IMR-90 (cell line): ENCODE results near the gene KRT222.

Experiments used
- BHLHE40 ChIP-seq: fragments of 150-350 bp; IDR thresholded peaks from 2 replicates; pipeline ENCODE4 v1.6.1; 2016; ENCODE audit warnings: mild to moderate bottlenecking, low read depth, low read length
- MXI1 ChIP-seq: IDR thresholded peaks from 2 replicates; pipeline ENCODE4 v1.6.1; 2012; ENCODE audit warnings: low read depth, mild to moderate bottlenecking, low read length, moderate library complexity, borderline replicate concordance
- POLR2A ChIP-seq: IDR thresholded peaks from 2 replicates; pipeline ENCODE4 v1.6.1; 2012; ENCODE audit warnings: mild to moderate bottlenecking, low read depth, low read length
- RAD21 ChIP-seq: IDR thresholded peaks from 2 replicates; pipeline ENCODE4 v1.6.1; 2012; ENCODE audit warnings: low read length, improper control_type of control experiment
- RCOR1 ChIP-seq: IDR thresholded peaks from 2 replicates; pipeline ENCODE4 v1.6.1; 2012; ENCODE audit warnings: mild to moderate bottlenecking, low read length, improper control_type of control experiment; ENCODE audit not compliant: insufficient replicate concordance
- RFX5 ChIP-seq: IDR thresholded peaks from 2 replicates; pipeline ENCODE4 v1.8.0; 2012; ENCODE audit warnings: low read depth, mild to moderate bottlenecking, low read length, moderate library complexity
- SMC3 ChIP-seq: fragments of 150-350 bp; IDR thresholded peaks from 2 replicates; pipeline ENCODE4 v1.6.1; 2016; ENCODE audit warnings: low read depth, mild to moderate bottlenecking, antibody characterized with exemption, low read length, moderate library complexity
- TF ChIP-seq, protein P1 (sequence below): conservative IDR thresholded peaks from 2 replicates; pipeline ENCODE4 v1.5.1; 2012; ENCODE audit warnings: mild to moderate bottlenecking, low read depth, low read length, improper control_type of control experiment
- TF ChIP-seq, protein P2 (sequence below): fragments of 150-350 bp; IDR thresholded peaks from 2 replicates; pipeline ENCODE4 v1.6.1; 2016; ENCODE audit warnings: low read depth, mild to moderate bottlenecking, low read length, moderate library complexity, borderline replicate concordance
- TF ChIP-seq, protein P3 (sequence below): fragments of 150-350 bp; IDR thresholded peaks from 2 replicates; pipeline ENCODE4 v1.6.1; 2017; ENCODE audit warnings: mild to moderate bottlenecking, antibody characterized with exemption, low read length, low read depth

DNA sequence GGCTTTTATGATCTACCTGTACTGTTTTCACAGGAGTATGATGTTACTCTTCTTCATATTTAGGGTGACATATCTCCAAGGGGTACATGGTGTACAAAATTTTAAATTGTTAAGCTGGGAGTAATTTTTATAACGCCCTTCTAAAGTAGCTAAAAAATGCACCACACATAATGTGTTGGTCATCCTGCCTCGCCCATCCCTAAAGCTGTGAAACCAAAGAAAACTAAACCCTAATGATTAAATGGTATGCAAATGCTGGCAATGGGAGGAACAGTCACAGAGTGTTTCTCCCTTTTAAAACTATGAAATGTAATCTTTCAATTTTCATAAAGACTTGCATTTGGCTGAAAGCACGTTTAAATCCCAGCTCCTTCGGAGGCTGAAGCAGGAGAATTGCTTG is 40.6 kb upstream of the KRT222 start:
- TF ChIP-seq POLR2A (no peak), SMC3 (no peak), RCOR1 (no peak), RAD21 (no peak), RFX5 (no peak), MXI1 (no peak), BHLHE40 (no peak)
- TF ChIP-seq, protein P1, sequence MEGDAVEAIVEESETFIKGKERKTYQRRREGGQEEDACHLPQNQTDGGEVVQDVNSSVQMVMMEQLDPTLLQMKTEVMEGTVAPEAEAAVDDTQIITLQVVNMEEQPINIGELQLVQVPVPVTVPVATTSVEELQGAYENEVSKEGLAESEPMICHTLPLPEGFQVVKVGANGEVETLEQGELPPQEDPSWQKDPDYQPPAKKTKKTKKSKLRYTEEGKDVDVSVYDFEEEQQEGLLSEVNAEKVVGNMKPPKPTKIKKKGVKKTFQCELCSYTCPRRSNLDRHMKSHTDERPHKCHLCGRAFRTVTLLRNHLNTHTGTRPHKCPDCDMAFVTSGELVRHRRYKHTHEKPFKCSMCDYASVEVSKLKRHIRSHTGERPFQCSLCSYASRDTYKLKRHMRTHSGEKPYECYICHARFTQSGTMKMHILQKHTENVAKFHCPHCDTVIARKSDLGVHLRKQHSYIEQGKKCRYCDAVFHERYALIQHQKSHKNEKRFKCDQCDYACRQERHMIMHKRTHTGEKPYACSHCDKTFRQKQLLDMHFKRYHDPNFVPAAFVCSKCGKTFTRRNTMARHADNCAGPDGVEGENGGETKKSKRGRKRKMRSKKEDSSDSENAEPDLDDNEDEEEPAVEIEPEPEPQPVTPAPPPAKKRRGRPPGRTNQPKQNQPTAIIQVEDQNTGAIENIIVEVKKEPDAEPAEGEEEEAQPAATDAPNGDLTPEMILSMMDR = no peak
- TF ChIP-seq, protein P2, sequence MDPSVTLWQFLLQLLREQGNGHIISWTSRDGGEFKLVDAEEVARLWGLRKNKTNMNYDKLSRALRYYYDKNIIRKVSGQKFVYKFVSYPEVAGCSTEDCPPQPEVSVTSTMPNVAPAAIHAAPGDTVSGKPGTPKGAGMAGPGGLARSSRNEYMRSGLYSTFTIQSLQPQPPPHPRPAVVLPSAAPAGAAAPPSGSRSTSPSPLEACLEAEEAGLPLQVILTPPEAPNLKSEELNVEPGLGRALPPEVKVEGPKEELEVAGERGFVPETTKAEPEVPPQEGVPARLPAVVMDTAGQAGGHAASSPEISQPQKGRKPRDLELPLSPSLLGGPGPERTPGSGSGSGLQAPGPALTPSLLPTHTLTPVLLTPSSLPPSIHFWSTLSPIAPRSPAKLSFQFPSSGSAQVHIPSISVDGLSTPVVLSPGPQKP = no peak
- TF ChIP-seq, protein P3, sequence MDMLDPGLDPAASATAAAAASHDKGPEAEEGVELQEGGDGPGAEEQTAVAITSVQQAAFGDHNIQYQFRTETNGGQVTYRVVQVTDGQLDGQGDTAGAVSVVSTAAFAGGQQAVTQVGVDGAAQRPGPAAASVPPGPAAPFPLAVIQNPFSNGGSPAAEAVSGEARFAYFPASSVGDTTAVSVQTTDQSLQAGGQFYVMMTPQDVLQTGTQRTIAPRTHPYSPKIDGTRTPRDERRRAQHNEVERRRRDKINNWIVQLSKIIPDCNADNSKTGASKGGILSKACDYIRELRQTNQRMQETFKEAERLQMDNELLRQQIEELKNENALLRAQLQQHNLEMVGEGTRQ = no peak
